ENCODE results near the gene ADA. TPM values are rescaled to one million over a fixed set of nuclear protein-coding genes. Genes with fewer than 3 reads are reported as not detected.
A peak's percentile ranks its signal among the peaks of the same experiment; 100 is the strongest.

The ADA gene
- total RNA-seq, 1 donor from 2014 or later = 67.5 TPM

DNA sequence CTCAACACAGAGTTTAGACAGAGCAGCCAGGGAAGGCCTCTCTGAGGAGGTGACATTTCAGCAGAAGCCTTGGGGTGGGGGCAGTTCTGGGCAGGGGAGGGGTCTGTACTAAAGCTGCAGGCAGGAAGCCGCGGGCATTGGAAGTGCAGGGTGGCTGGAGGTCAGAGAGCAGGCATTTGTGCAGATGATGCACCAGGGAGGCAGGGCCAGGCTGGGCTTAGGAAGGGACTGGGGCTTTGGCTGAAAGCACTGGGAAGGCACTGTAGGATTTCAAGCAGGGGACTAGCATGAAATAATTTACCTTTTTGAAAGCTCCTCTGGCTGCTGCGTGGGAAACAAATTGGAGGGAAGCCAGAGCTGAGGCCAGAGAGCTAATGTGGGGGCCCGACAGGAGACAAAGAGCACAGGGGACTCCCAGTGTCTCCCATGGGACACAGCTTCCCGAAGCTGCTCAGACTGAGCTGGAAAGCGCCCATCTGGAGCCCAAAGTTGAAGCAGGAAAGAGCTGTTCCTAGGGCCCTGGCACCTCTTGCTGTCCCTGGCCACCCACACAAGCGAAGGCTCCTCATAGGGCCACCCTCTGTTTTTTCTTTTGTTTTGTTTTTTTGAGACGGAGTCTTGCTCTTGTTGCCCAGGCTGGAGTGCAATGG lies 19.3 kb downstream of the ADA start:
- Histone ChIP-seq H2AFZ (ENCODE audit: low read depth, low read length) (no peak overlapping the region), H3K9ac (ENCODE audit: low read length) (no peak overlapping the region), H4K20me1 (ENCODE audit: insufficient read depth, low read length) (no peaks in the 10 kb centered on the region), H3K27ac (ENCODE audit: low read depth, low read length) (no peak overlapping the region), H3K36me3 (ENCODE audit: insufficient read depth, low read length) (no peaks in the 10 kb centered on the region), H3K27me3 (ENCODE audit: insufficient read depth, low read length) (no peaks in the 10 kb centered on the region), H3K4me2 (ENCODE audit: low read length) (no peak overlapping the region), H3K9me3 (ENCODE audit: insufficient read depth, low read depth, low read length) (no peaks in the 10 kb centered on the region), H3K4me3 (ENCODE audit: insufficient read depth, low read depth, low read length) (no peak overlapping the region), H3K4me1 (ENCODE audit: insufficient read depth, low read length) (no peaks in the 10 kb centered on the region), H3K79me2 (ENCODE audit: insufficient read depth, low read length) (no peaks in the 10 kb centered on the region)
- Mint-ChIP-seq H3K27ac (ENCODE audit: unreplicated experiment) (no peak overlapping the region), H3K27me3 (ENCODE audit: low read depth, unreplicated experiment) (no peaks in the 10 kb centered on the region), H3K9me3 (ENCODE audit: unreplicated experiment) (no peaks in the 10 kb centered on the region), H3K4me1 (ENCODE audit: low read depth, unreplicated experiment) (no peaks in the 10 kb centered on the region), H3K4me3 (ENCODE audit: unreplicated experiment) (no peak overlapping the region), H3K36me3 (ENCODE audit: low read depth, unreplicated experiment) (peaks cover 24% of the 10 kb centered on the region)
- DNase-seq (ENCODE audit: low read depth) = no peak
- no peak for FAIRE-seq
- TF ChIP-seq EZH2 (IDR thresholded peaks at IDR 0.05; ENCODE audit: insufficient read depth, low read length) (no peak), CTCF (IDR thresholded peaks at IDR 0.05; ENCODE audit: insufficient read depth, low read depth, low read length) (no peak)

- Histone ChIP-seq H3K27ac (ENCODE audit: low read depth, low read length) (no peak overlapping the region), H3K4me3 (ENCODE audit: insufficient read depth, low read depth, low read length) (no peak overlapping the region), H3K79me2 (ENCODE audit: insufficient read depth, low read length) (no peaks in the 10 kb centered on the region), H3K27me3 (ENCODE audit: insufficient read depth, low read length) (no peaks in the 10 kb centered on the region), H3K9me3 (ENCODE audit: insufficient read depth, low read depth, low read length) (no peaks in the 10 kb centered on the region), H2AFZ (ENCODE audit: low read depth, low read length) (no peak overlapping the region), H3K4me1 (ENCODE audit: insufficient read depth, low read length) (no peaks in the 10 kb centered on the region), H4K20me1 (ENCODE audit: insufficient read depth, low read length) (no peaks in the 10 kb centered on the region), H3K4me2 (ENCODE audit: low read length) (no peak overlapping the region), H3K36me3 (ENCODE audit: insufficient read depth, low read length) (no peaks in the 10 kb centered on the region), H3K9ac (ENCODE audit: low read length) (no peak overlapping the region)
- H3K4me3 Mint-ChIP-seq (ENCODE audit: unreplicated experiment) = no peak overlapping the region
- no peak for DNase-seq (ENCODE audit: low read depth)
- H3K4me1 Mint-ChIP-seq (ENCODE audit: low read depth, unreplicated experiment) = no peaks in the 10 kb centered on the region
- H3K27me3 Mint-ChIP-seq (ENCODE audit: low read depth, unreplicated experiment) = no peaks in the 10 kb centered on the region
- FAIRE-seq = no peak
- peaks cover 33% of the 10 kb centered on the region for H3K36me3 Mint-ChIP-seq (ENCODE audit: low read depth, unreplicated experiment)
- H3K27ac Mint-ChIP-seq (ENCODE audit: unreplicated experiment) = peak overlapping the region; percentile 2
- H3K9me3 Mint-ChIP-seq (ENCODE audit: unreplicated experiment) = no peaks in the 10 kb centered on the region
- no peak for TF ChIP-seq CTCF (IDR thresholded peaks at IDR 0.05; ENCODE audit: insufficient read depth, low read depth, low read length)
- no peak for TF ChIP-seq EZH2 (IDR thresholded peaks at IDR 0.05; ENCODE audit: insufficient read depth, low read length)
Observed at GRCh38 chr20:44630297-44630696, 21.2 kb downstream of the ADA start.

DNA sequence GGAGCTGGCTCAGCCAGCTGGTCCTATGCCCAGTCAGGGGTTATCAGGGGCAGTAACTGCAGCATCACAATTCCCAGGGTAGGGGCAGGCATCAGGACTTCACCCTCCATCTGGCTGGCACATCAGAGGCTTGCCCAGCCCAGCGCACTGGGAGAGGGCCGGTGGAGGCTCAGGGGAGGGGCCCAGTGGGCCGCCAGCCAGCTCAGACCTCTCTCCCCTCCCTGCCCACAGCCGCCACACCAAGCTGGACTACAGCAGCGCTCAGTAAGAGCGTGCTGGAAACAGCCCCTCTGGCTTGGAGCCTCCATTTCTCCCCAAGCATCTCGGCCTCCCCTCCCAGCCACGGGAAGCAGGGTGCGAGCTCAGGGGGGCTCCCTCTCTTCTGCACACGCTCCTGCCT lies 22.0 kb downstream of the ADA start:
- TF ChIP-seq EZH2 (IDR thresholded peaks at IDR 0.05; ENCODE audit: insufficient read depth, low read length) (no peak), CTCF (IDR thresholded peaks at IDR 0.05; ENCODE audit: insufficient read depth, low read depth, low read length) (no peak)
- Histone ChIP-seq H3K27me3 (ENCODE audit: insufficient read depth, low read length) (no peaks in the 10 kb centered on the region), H3K9me3 (ENCODE audit: insufficient read depth, low read depth, low read length) (no peaks in the 10 kb centered on the region), H3K9ac (ENCODE audit: low read length) (no peak overlapping the region), H3K4me1 (ENCODE audit: insufficient read depth, low read length) (no peaks in the 10 kb centered on the region), H2AFZ (ENCODE audit: low read depth, low read length) (no peak overlapping the region), H3K36me3 (ENCODE audit: insufficient read depth, low read length) (no peaks in the 10 kb centered on the region), H3K27ac (ENCODE audit: low read depth, low read length) (no peak overlapping the region), H3K79me2 (ENCODE audit: insufficient read depth, low read length) (no peaks in the 10 kb centered on the region), H3K4me3 (ENCODE audit: insufficient read depth, low read depth, low read length) (no peak overlapping the region), H4K20me1 (ENCODE audit: insufficient read depth, low read length) (no peaks in the 10 kb centered on the region), H3K4me2 (ENCODE audit: low read length) (no peak overlapping the region)
- Mint-ChIP-seq H3K36me3 (ENCODE audit: low read depth, unreplicated experiment) (peaks cover 39% of the 10 kb centered on the region), H3K27ac (ENCODE audit: unreplicated experiment) (no peak overlapping the region), H3K4me1 (ENCODE audit: low read depth, unreplicated experiment) (no peaks in the 10 kb centered on the region), H3K27me3 (ENCODE audit: low read depth, unreplicated experiment) (no peaks in the 10 kb centered on the region), H3K9me3 (ENCODE audit: unreplicated experiment) (peaks cover 4% of the 10 kb centered on the region), H3K4me3 (ENCODE audit: unreplicated experiment) (no peak overlapping the region)
- no peak for DNase-seq (ENCODE audit: low read depth)
- no peak for FAIRE-seq
